ENCODE data around the gene RPTOR.

- TF ChIP-seq CTCF (conservative IDR thresholded peaks at IDR 0.05; ENCODE audit: low read length) (no peak), EZH2phosphoT487 (IDR thresholded peaks at IDR 0.05; ENCODE audit: borderline replicate concordance, low read depth, low read length) (no peak)
Observed at GRCh38 chr17:80649200-80649644, 104.6 kb downstream of the RPTOR start.

Measured in OCI-LY7 (cell line).